Breast epithelium (tissue), 3 donors: ENCODE data around the gene RNPC3.

Source experiments
- POLR2A ChIP-seq: fragments of 450-650 bp; IDR thresholded peaks from one replicate; pipeline ENCODE4 v1.6.1; 2016; ENCODE audit warnings: antibody characterized with exemption, mild to moderate bottlenecking, moderate library complexity
- POLR2AphosphoS5 ChIP-seq, 3 donors: sonication (generic); formaldehyde crosslinking; IDR thresholded peaks; one replicate each; pipeline ENCODE4 v1.6.1; 2017; ENCODE audit warnings: antibody characterized with exemption in 3 of 3
- TF ChIP-seq, protein P1 (sequence below), 3 donors: fragments of 450-650 bp; IDR thresholded peaks; one replicate each; pipeline ENCODE4 v1.5.1; 2016 to 2017; ENCODE audit warnings: antibody characterized with exemption in 3 of 3, mild to moderate bottlenecking in 3 of 3, moderate library complexity in 3 of 3

DNA sequence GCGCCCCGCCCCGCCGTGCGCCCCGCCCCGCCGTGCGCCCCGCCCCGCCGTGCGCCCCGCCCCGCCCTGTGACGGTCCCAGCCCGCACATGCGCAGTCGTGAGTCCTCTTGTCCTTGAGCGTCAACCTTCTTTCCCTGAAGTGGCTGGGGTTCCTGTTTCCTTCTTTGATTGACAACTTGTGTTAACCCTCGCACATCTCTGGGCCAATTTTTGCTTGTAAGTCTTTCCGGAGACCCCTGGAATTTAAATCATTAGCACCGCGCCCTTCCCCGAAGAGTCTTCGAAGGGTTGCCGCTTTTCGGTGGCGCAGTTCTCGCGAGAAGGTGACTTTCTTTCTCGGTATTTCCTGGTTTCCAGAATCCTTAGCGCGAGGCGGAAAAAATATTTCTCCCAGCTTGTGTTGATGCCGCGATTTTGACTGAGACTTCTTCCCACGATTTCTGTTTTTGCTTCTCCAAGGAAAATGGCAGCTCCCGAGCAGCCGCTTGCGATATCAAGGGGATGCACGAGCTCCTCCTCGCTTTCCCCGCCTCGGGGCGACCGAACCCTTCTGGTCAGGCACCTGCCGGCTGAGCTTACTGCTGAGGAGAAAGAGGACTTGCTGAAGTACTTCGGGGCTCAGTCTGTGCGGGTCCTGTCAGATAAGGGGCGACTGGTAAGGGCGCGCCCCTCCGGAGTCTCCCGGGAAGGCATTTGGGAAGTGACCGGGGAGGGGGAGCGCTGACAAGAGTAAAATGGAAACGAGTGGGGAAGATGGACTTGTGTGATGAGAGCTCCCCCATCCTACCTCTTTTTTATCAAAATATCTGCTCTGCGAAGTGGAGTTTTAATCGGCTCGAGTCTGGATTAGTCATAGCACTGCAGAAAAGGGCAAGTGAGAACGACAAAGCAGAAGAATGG is at the start of gene RNPC3:
- TF ChIP-seq POLR2A (no peak), POLR2AphosphoS5 (IDR thresholded peaks at IDR 0.05) (peak; percentile 72 to 84 (median 79))
- TF ChIP-seq, protein P1, sequence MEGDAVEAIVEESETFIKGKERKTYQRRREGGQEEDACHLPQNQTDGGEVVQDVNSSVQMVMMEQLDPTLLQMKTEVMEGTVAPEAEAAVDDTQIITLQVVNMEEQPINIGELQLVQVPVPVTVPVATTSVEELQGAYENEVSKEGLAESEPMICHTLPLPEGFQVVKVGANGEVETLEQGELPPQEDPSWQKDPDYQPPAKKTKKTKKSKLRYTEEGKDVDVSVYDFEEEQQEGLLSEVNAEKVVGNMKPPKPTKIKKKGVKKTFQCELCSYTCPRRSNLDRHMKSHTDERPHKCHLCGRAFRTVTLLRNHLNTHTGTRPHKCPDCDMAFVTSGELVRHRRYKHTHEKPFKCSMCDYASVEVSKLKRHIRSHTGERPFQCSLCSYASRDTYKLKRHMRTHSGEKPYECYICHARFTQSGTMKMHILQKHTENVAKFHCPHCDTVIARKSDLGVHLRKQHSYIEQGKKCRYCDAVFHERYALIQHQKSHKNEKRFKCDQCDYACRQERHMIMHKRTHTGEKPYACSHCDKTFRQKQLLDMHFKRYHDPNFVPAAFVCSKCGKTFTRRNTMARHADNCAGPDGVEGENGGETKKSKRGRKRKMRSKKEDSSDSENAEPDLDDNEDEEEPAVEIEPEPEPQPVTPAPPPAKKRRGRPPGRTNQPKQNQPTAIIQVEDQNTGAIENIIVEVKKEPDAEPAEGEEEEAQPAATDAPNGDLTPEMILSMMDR (IDR thresholded peaks at IDR 0.05) = no peak
